Limb (tissue), 2 donors: ENCODE data around the gene DUSP16.
A peak's percentile ranks its signal among the peaks of the same experiment; 100 is the strongest.
"Not testable (repeated sequence)": the region's sequence is repeated elsewhere in the genome, so short reads cannot be mapped to it uniquely, and the experiment has no call there.

Experiments used
- DNase-seq, 2 donors: peaks; one replicate each; pipeline ENCODE4 v3.0.0-alpha.2; 2016; ENCODE audit errors: extremely low spot score in 2 of 2

The DUSP16 gene

DNA sequence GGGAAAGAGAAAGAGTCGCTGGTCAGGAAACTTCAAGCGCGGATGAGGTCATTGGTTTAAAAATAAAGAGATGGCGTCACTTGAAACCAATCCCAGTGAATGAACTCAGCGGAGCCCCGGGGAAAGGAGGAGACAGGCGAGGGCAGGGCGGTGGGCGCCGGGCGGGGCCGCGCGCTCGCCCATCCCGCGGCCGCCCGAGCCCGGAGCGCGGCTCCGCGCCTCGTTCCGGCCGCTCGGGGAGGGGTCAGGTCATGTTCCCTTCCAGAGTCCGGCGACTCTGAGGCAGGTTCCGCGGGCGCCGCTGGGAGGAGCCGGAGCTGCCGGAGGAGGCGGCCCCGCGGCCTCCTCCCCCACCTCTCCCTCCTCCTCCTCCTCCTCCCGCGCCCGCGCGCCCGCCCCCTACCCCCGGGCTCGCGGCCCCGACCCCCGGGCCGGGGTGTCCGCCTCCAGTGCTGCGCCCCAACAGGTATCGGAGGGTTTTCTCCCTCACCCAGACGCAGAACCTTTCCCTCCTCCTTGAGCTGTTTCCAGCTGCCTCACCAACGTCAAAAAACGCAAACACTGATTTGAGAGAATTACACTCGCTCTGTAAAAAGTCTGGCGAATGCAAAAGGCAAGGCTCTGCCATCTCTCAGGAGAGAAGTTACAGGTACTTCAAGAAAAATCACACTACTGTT lies at the start of gene DUSP16:
TSS of gene DUSP16 (minus strand) at position 279 of the 677 bp plus-strand sequence. CDS start 41,765 bp downstream, outside the sequence.
- peak; percentile 92 to 97 for DNase-seq

- DNase-seq: peak in 1 of 2 donors; percentile 49
These were observed 49.7 kb upstream of the DUSP16 start for GRCh38 chr12:12612358-12612757.

- DNase-seq: peak; percentile 93 to 96
These were observed 49.0 kb upstream of the DUSP16 start, which contains the start of gene CREBL2 for GRCh38 chr12:12611512-12612306. Gene CREBL2, plus strand, starts transcription at chr12:12611876. Its CDS starts 297 bp downstream, at chr12:12612173.

GRCh38 chr12:12610711-12611110 lies 48.0 kb upstream of the DUSP16 start:
- DNase-seq: no peak

GRCh38 chr12:12609692-12610091 lies 47.0 kb upstream of the DUSP16 start:
- no peak for DNase-seq

DNA sequence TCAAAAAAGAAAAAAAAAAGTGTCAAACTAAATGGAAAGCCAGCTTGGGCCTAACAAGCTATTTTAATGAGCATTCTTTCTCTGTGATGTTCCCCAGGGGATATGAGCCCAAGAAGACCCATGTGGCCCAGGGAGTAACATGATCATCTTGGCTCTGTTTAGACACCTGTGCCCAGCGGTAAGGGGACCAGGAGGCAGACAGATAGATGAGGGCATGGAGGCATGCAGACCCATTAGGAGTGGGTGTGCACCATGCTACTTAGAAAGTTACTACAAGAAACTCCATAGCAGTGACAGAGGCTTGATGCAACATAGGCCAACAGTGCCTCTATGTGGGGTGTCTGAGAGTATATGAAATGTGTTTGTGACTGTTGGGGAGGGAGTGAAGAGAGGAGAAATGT lies 45.9 kb upstream of the DUSP16 start:
- DNase-seq: no peak

GRCh38 chr12:12606781-12607589 lies 44.3 kb upstream of the DUSP16 start:
- DNase-seq: no peak

- DNase-seq: no peak
These were observed 42.1 kb upstream of the DUSP16 start for GRCh38 chr12:12604740-12605139.

DNA sequence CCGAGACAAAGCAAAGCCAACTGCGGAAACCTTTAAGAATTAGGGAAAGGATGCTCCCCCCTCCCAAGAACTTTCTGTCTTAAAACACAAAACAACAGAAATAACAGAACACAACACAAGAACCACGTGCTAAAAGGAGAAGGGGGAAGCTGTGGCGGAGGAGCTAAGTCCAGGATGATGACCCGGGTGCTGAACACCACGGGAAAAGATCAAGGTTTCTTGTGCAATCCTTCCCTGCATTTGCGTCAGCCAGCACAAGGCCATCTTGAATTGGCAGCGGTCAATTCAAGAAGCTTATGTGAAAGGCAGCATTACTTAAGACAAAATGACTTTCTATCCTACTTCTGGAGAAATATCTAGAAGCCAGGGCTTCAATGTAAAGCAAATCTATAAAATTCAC lies 38.0 kb upstream of the DUSP16 start:
- DNase-seq: no peak

DNA sequence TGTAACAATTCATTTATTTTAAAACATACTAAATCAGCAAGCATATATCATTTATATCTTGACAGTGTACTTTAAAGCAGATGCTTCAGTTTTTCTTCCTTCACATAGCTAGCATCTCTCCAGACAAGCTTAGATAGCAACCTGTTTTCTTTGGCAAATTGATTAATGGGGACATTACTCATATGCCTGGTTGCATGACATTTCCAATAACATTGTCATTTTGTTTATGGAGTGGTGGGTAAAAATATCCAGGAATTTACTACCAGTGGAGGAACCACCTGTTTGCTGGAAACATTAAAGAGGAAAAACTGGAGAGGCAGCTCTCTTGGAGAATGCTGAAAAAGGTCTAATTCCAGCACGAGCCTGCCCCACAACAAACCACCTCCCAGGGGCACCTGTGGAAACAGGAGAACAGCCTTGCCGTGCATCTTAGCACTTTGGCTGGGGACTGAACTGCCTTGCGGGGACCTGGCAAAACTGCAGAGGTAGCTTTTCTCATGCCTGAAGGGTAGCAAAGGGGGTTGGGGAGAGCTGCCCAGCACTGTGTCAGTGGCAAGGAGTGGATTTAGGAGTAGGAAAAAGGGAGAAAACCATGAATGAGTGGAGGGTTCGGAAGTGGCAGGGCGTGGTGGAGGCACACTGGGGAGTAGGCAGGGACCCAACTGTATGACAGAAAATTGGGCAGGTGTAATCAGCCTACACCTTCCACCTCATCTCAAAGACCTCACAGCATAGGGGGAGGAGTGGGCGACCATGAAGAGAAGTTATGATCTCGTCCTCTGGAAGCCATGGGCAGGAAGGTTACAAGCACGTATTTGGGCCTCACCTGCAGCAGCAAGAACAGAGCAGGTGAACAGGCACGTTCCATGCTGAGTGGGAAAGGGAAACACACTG lies 37.3 kb upstream of the DUSP16 start:
- DNase-seq: no peak

- DNase-seq: no peak
These were observed 36.2 kb upstream of the DUSP16 start for GRCh38 chr12:12598864-12599263.

GRCh38 chr12:12596598-12596997 lies 33.9 kb upstream of the DUSP16 start:
- DNase-seq: not testable (repeated sequence)

GRCh38 chr12:12595929-12596328 lies 33.3 kb upstream of the DUSP16 start:
- not testable (repeated sequence) for DNase-seq

DNA sequence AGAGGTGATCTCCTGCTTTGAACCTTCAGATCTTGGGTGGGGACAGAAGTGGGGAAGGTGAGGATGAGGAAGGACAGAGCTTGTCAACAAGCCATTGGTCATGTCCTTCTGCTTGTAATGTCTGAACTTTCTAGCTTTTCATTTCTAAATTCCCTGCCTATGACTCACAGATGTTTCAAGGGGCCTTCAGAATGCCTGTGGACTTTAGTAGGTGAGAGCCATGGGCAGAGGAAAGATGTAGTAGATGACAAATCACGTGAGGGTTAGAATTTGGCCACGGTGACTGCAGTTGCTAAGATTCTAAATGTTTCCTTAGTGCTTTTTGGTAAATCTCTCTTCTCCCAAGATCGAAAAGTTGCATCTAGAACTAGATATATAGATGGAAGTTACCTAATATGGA lies 30.3 kb upstream of the DUSP16 start:
- no peak for DNase-seq

DNA sequence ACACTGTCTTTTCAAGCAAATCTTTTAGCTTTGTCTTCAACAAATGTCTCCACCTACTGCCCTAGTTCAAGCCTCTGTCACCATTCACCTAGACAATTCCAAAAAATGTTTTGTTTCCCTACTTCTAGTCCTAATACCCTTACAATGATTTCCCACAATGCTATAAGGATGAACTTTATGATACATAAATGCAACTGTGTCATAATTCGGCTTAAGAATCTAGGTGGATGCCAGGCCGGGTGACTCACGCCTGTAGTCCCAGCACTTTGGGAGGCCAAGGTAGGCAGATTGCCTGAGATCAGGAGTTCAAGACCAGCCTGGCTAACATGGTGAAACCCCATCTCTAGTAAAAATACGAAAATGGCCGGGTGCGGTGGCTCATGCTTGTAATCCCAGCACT lies 28.3 kb upstream of the DUSP16 start:
- DNase-seq: no peak

DNA sequence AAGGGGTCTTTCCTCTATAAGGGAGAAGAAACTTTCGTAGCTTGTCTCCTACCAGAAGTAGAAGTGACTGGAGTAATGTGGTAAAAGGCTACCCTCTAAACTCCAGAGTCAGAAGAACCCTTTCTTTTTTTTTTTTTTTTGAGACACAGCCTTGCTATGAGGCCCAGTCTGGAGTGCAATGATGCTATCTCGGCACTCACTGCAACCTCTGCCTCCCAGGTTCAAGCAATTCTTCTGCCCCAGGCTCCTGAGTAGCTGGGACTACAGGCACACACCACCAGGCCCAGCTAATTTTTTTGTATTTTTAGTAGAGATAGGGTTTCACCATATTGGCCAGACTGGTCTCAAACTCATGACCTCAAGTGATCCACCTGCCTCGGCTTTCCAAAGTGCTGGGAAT lies 25.8 kb upstream of the DUSP16 start:
- DNase-seq: not testable (repeated sequence)

GRCh38 chr12:12587878-12588277 lies 25.2 kb upstream of the DUSP16 start:
- DNase-seq: no peak

DNA sequence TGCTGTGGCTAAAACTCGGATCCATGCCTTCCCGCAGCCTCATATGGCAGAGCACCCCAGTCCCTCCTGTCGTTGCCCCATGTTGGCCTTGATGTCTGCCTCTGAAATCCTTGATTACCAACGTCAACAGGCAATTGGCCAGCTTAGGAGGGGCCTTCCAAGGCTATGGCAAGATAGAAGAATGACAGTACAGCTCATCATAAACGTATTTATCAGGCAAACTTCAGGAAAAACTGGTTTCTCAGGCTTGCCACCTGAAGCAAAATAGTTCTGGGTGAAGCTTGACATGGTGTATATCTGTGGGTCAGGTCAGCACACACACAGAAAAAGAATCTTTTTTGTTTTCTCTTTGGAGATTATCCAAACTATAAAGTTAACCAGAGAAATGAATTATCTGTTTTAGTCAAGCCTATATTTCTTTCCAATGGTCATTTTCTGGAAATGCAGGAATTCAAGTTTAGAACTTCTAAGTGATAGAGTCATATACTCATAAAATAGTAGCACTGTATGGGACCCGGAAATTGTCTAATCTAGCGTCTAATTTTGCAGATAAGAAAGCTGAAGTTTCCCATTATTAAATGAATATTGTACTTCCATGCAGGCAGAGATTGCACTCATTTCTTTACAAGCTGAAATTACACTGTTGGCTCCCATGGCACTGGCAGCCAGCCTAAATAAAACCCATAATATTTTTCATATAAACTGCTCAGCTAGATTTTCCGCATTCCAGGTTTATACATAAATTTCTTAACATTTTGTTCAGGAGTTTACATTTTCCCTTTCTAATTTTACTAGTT lies 24.4 kb upstream of the DUSP16 start:
- no peak for DNase-seq

DNA sequence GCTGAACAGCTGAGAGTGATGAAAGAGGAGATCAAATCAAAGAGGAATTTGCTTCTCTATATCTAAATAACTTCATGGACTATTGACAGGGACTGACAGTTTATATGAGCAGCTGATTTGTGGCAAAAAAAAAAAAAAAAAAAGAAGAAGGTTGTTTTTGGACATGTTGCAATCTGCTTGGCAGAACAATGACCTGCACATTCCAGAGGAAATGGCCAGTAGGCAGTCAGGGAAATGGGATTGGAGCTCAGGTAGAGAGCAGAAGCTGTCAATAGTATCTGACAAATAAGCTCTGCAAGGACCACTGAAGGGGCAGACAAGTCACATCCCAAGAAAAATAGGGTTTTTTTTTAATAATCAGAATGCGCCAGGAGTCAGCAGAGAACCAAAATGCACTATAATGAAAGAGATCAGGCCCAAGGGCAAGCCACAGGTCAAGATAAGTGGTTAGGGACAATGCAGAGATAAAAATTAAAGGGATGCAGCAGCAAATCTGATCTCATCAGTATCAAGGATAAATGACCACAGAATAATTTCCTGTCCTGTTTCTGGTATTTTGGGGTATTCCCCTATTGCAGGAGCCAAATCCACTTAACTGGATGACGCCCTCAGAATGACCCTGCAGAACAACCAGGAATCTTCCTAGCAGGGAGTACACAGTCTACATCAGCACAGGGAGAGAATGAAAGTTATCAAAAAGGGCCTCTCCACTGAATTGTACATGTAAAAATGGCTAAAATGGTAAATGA lies 22.6 kb upstream of the DUSP16 start:
- no peak for DNase-seq
